GM23338 (cell line): ENCODE results near the gene BACE2. TPM values are rescaled to one million over a fixed set of nuclear protein-coding genes. Genes with fewer than 3 reads are reported as not detected.

Experiments
- ATAC-seq: fragments of 200-7000 bp; cut with Tn5 transposase; 3 replicates; pipeline ENCODE4 v1.9.1; 2020
- DNase-seq: peaks from one replicate; pipeline ENCODE4 v3.0.0-alpha.2; 2015; ENCODE audit warnings: low spot score
- H2AFZ ChIP-seq: fragments of 200-600 bp; sonication (generic); 2 replicates; pipeline ENCODE4 v1.8.0; 2016; ENCODE audit warnings: antibody characterized with exemption, mild to moderate bottlenecking, moderate library complexity
- H3F3A ChIP-seq: fragments of 200-600 bp; sonication (generic); replicated peaks from 2 replicates; pipeline ENCODE4 v1.8.0; 2017; ENCODE audit warnings: antibody characterized with exemption, mixed run types, low read depth
- H3K27ac ChIP-seq: fragments of 200-600 bp; sonication (generic); 2 replicates; pipeline ENCODE4 v1.6.1; 2016; ENCODE audit warnings: low read depth
- H3K27me3 ChIP-seq: fragments of 200-600 bp; sonication (generic); 2 replicates; pipeline ENCODE4 v1.8.0; 2016; ENCODE audit warnings: mild to moderate bottlenecking, mixed run types, moderate library complexity; ENCODE audit not compliant: insufficient read depth
- H3K36me3 ChIP-seq: fragments of 200-600 bp; sonication (generic); 2 replicates; pipeline ENCODE4 v1.8.0; 2016; ENCODE audit warnings: mild to moderate bottlenecking; ENCODE audit not compliant: insufficient read depth
- H3K4me1 ChIP-seq: fragments of 200-600 bp; sonication (generic); 2 replicates; pipeline ENCODE4 v1.8.0; 2016; ENCODE audit warnings: mild to moderate bottlenecking, moderate library complexity; ENCODE audit not compliant: insufficient read depth
- H3K4me2 ChIP-seq: fragments of 200-600 bp; sonication (generic); 2 replicates; pipeline ENCODE4 v1.7.1; 2017; ENCODE audit warnings: mixed run types
- H3K4me3 ChIP-seq: fragments of 200-600 bp; sonication (generic); 2 replicates; pipeline ENCODE4 v1.6.1; 2016; ENCODE audit warnings: mixed run types
- H3K79me2 ChIP-seq: fragments of 200-600 bp; sonication (generic); replicated peaks from 2 replicates; pipeline ENCODE4 v1.8.0; 2017; ENCODE audit warnings: mild to moderate bottlenecking; ENCODE audit not compliant: insufficient read depth
- H3K9me2 ChIP-seq: fragments of 200-600 bp; sonication (generic); 2 replicates; pipeline ENCODE4 v1.8.0; 2017; ENCODE audit not compliant: insufficient read depth
- H4K20me1 ChIP-seq: fragments of 200-600 bp; sonication (generic); replicated peaks from 2 replicates; pipeline ENCODE4 v1.8.0; 2017; ENCODE audit warnings: mild to moderate bottlenecking; ENCODE audit not compliant: insufficient read depth
- H3K27ac Mint-ChIP-seq: 2 replicates; pipeline ENCODE4 v1.8.0; 2020; ENCODE audit warnings: inconsistent platforms, mild to moderate bottlenecking, moderate library complexity, mixed read lengths
- H3K27me3 Mint-ChIP-seq: 3 replicates; pipeline ENCODE4 v1.8.0; 2022; ENCODE audit warnings: low read depth, mild to moderate bottlenecking, moderate library complexity, mixed read lengths, inconsistent platforms; ENCODE audit not compliant: insufficient read depth, poor library complexity
- H3K36me3 Mint-ChIP-seq: 3 replicates; pipeline ENCODE4 v1.8.0; 2021; ENCODE audit warnings: low read depth, mild to moderate bottlenecking, inconsistent platforms, moderate library complexity, mixed read lengths
- H3K4me1 Mint-ChIP-seq: 3 replicates; pipeline ENCODE4 v1.8.0; 2020; ENCODE audit warnings: mild to moderate bottlenecking, inconsistent platforms, mixed read lengths
- H3K4me3 Mint-ChIP-seq: 3 replicates; pipeline ENCODE4 v1.8.0; 2021; ENCODE audit warnings: moderate library complexity, mild to moderate bottlenecking, inconsistent platforms, mixed read lengths
- H3K9me3 Mint-ChIP-seq: 3 replicates; pipeline ENCODE4 v1.8.0; 2020; ENCODE audit warnings: moderate library complexity, mild to moderate bottlenecking, inconsistent platforms, mixed read lengths
- CREB1 ChIP-seq: fragments of 250-450 bp; sonication (Bioruptor Pico); IDR thresholded peaks from 2 replicates; pipeline ENCODE4 v1.5.0; 2020; ENCODE audit warnings: low read depth, mild to moderate bottlenecking, moderate library complexity
- EZH2 ChIP-seq: fragments of 200-600 bp; sonication (generic); IDR thresholded peaks from one replicate; pipeline ENCODE4 v1.8.0; 2017; ENCODE audit warnings: antibody characterized with exemption, mild to moderate bottlenecking, low read depth; ENCODE audit not compliant: unreplicated experiment
- EZH2phosphoT487 ChIP-seq: fragments of 200-600 bp; sonication (generic); IDR thresholded peaks from one replicate; pipeline ENCODE4 v1.8.1; 2018; ENCODE audit warnings: antibody characterized with exemption; ENCODE audit not compliant: unreplicated experiment
- NANOG ChIP-seq: IDR thresholded peaks from 2 replicates; pipeline ENCODE4 v1.6.1; 2016; ENCODE audit warnings: antibody characterized with exemption, borderline replicate concordance
- POLR2AphosphoS5 ChIP-seq: IDR thresholded peaks from 2 replicates; pipeline ENCODE4 v1.6.1; 2016; ENCODE audit warnings: antibody characterized with exemption, low read depth
- STAT1 ChIP-seq: IDR thresholded peaks from one replicate; pipeline ENCODE4 v1.6.1; 2016; ENCODE audit warnings: antibody characterized with exemption; ENCODE audit not compliant: unreplicated experiment
- ZNF114 ChIP-seq: fragments of 250-450 bp; sonication (Bioruptor Pico); IDR thresholded peaks from 2 replicates; pipeline ENCODE4 v1.5.0; 2020; ENCODE audit warnings: mild to moderate bottlenecking, moderate library complexity
- ZNF331 ChIP-seq: fragments of 250-450 bp; sonication (Bioruptor Pico); IDR thresholded peaks from 2 replicates; pipeline ENCODE4 v1.5.0; 2020; ENCODE audit warnings: low read depth, mild to moderate bottlenecking, moderate library complexity
- polyA plus RNA-seq: library from polyadenylated mRNA; unstranded; fragments of >200 nt; fragmentation: Nextera tagmentation; extraction: Ambion mirVana; gene quantifications from 2 replicates; pipeline ENCODE4 v1.2.1, GENCODE V29; 2016
- total RNA-seq: library from RNA; depleted of rRNA; stranded (reverse); fragments of >200 nt; shearing (Covaris generic); gene quantifications from 2 replicates; pipeline ENCODE4 v1.2.3, GENCODE V29; 2014
- TF ChIP-seq, protein P1 (sequence below): IDR thresholded peaks from one replicate; pipeline ENCODE4 v1.6.1; 2018; ENCODE audit warnings: antibody characterized with exemption; ENCODE audit not compliant: unreplicated experiment
- TF ChIP-seq, protein P2 (sequence below): IDR thresholded peaks from 2 replicates; pipeline ENCODE4 v1.6.1; 2016; ENCODE audit warnings: antibody characterized with exemption
- TF ChIP-seq, protein P3 (sequence below): fragments of 250-450 bp; sonication (Bioruptor Pico); IDR thresholded peaks from 2 replicates; pipeline ENCODE4 v1.5.0; 2020; ENCODE audit warnings: mild to moderate bottlenecking, moderate library complexity

Gene BACE2
- total and polyA plus RNA-seq, 2 experiments from 2014 or later: 3.5 to 6.8 TPM

DNA sequence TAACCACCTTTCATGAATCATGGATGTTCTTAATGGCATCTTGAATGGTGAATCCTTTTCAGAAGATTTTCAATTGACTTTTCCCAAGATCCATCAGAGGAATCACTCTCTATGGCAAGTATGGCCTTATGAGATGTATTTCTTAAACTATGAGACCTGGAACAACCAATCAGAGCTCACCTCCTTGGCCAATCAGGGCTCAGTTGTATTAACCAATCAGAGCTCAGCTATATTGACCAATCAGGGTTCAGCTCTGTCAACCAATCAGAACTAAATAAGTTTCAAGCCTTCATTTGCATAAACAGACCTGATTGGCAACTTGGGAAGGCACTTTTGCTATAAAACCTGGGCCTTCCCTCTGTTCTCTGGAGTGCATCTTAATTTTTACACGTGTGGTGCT lies 135.0 kb downstream of the BACE2 start:
- peaks cover 26% of the 10 kb centered on the region for H3K9me3 Mint-ChIP-seq
- TF ChIP-seq POLR2AphosphoS5 (no peak), EZH2phosphoT487 (no peak), ZNF114 (no peak), CREB1 (CRISPR knock-in tag) (no peak), EZH2 (no peak), STAT1 (no peak), NANOG (no peak), ZNF331 (CRISPR knock-in tag) (no peak)
- TF ChIP-seq, protein P1, sequence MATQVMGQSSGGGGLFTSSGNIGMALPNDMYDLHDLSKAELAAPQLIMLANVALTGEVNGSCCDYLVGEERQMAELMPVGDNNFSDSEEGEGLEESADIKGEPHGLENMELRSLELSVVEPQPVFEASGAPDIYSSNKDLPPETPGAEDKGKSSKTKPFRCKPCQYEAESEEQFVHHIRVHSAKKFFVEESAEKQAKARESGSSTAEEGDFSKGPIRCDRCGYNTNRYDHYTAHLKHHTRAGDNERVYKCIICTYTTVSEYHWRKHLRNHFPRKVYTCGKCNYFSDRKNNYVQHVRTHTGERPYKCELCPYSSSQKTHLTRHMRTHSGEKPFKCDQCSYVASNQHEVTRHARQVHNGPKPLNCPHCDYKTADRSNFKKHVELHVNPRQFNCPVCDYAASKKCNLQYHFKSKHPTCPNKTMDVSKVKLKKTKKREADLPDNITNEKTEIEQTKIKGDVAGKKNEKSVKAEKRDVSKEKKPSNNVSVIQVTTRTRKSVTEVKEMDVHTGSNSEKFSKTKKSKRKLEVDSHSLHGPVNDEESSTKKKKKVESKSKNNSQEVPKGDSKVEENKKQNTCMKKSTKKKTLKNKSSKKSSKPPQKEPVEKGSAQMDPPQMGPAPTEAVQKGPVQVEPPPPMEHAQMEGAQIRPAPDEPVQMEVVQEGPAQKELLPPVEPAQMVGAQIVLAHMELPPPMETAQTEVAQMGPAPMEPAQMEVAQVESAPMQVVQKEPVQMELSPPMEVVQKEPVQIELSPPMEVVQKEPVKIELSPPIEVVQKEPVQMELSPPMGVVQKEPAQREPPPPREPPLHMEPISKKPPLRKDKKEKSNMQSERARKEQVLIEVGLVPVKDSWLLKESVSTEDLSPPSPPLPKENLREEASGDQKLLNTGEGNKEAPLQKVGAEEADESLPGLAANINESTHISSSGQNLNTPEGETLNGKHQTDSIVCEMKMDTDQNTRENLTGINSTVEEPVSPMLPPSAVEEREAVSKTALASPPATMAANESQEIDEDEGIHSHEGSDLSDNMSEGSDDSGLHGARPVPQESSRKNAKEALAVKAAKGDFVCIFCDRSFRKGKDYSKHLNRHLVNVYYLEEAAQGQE: no peak
- TF ChIP-seq, protein P2, sequence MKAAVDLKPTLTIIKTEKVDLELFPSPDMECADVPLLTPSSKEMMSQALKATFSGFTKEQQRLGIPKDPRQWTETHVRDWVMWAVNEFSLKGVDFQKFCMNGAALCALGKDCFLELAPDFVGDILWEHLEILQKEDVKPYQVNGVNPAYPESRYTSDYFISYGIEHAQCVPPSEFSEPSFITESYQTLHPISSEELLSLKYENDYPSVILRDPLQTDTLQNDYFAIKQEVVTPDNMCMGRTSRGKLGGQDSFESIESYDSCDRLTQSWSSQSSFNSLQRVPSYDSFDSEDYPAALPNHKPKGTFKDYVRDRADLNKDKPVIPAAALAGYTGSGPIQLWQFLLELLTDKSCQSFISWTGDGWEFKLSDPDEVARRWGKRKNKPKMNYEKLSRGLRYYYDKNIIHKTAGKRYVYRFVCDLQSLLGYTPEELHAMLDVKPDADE: no peak
- TF ChIP-seq, protein P3, sequence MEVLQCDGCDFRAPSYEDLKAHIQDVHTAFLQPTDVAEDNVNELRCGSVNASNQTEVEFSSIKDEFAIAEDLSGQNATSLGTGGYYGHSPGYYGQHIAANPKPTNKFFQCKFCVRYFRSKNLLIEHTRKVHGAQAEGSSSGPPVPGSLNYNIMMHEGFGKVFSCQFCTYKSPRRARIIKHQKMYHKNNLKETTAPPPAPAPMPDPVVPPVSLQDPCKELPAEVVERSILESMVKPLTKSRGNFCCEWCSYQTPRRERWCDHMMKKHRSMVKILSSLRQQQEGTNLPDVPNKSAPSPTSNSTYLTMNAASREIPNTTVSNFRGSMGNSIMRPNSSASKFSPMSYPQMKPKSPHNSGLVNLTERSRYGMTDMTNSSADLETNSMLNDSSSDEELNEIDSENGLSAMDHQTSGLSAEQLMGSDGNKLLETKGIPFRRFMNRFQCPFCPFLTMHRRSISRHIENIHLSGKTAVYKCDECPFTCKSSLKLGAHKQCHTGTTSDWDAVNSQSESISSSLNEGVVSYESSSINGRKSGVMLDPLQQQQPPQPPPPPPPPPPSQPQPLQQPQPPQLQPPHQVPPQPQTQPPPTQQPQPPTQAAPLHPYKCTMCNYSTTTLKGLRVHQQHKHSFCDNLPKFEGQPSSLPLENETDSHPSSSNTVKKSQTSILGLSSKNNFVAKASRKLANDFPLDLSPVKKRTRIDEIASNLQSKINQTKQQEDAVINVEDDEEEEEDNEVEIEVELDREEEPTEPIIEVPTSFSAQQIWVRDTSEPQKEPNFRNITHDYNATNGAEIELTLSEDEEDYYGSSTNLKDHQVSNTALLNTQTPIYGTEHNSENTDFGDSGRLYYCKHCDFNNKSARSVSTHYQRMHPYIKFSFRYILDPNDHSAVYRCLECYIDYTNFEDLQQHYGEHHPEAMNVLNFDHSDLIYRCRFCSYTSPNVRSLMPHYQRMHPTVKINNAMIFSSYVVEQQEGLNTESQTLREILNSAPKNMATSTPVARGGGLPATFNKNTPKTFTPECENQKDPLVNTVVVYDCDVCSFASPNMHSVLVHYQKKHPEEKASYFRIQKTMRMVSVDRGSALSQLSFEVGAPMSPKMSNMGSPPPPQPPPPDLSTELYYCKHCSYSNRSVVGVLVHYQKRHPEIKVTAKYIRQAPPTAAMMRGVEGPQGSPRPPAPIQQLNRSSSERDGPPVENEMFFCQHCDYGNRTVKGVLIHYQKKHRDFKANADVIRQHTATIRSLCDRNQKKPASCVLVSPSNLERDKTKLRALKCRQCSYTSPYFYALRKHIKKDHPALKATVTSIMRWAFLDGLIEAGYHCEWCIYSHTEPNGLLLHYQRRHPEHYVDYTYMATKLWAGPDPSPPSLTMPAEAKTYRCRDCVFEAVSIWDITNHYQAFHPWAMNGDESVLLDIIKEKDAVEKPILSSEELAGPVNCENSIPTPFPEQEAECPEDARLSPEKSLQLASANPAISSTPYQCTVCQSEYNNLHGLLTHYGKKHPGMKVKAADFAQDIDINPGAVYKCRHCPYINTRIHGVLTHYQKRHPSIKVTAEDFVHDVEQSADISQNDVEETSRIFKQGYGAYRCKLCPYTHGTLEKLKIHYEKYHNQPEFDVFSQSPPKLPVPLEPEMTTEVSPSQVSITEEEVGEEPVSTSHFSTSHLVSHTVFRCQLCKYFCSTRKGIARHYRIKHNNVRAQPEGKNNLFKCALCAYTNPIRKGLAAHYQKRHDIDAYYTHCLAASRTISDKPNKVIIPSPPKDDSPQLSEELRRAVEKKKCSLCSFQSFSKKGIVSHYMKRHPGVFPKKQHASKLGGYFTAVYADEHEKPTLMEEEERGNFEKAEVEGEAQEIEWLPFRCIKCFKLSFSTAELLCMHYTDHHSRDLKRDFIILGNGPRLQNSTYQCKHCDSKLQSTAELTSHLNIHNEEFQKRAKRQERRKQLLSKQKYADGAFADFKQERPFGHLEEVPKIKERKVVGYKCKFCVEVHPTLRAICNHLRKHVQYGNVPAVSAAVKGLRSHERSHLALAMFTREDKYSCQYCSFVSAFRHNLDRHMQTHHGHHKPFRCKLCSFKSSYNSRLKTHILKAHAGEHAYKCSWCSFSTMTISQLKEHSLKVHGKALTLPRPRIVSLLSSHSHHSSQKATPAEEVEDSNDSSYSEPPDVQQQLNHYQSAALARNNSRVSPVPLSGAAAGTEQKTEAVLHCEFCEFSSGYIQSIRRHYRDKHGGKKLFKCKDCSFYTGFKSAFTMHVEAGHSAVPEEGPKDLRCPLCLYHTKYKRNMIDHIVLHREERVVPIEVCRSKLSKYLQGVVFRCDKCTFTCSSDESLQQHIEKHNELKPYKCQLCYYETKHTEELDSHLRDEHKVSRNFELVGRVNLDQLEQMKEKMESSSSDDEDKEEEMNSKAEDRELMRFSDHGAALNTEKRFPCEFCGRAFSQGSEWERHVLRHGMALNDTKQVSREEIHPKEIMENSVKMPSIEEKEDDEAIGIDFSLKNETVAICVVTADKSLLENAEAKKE (CRISPR knock-in tag): no peak
- H3K27me3 Mint-ChIP-seq: peaks cover 8% of the 10 kb centered on the region
- Histone ChIP-seq H3K9me2 (peaks cover 9% of the 10 kb centered on the region; the same call in 1 of the 2 replicates), H3K27me3 (no peaks in the 10 kb centered on the region), H3K79me2 (no peaks in the 10 kb centered on the region), H3K4me3 (no peak overlapping the region), H3K4me2 (no peak overlapping the region), H3K4me1 (no peaks in the 10 kb centered on the region), H4K20me1 (no peaks in the 10 kb centered on the region), H3K27ac (no peak overlapping the region), H3F3A (no peaks in the 10 kb centered on the region), H2AFZ (no peak overlapping the region), H3K36me3 (no peaks in the 10 kb centered on the region)
- DNase-seq (no peak), ATAC-seq (no peak)
- no peak overlapping the region for H3K4me3 Mint-ChIP-seq
- H3K4me1 Mint-ChIP-seq: peaks cover under 1% of the 10 kb centered on the region; the same call in 2 of the 3 replicates
- peaks cover 6% of the 10 kb centered on the region; the same call in 2 of the 3 replicates for H3K36me3 Mint-ChIP-seq
- no peak overlapping the region for H3K27ac Mint-ChIP-seq
